Astrocyte (in vitro differentiated cells and primary cell): ENCODE results near the gene LGALS3. TPM values are rescaled to one million over a fixed set of nuclear protein-coding genes. Genes with fewer than 3 reads are reported as not detected.

Source experiments
- DNase-seq: peaks from one replicate; pipeline ENCODE4 v3.0.0-alpha.2; 2010; ENCODE audit warnings: low read depth
- FAIRE-seq: peaks from 2 replicates; lab custom pipeline; 2011; peaks lifted over from hg19 to GRCh38; lab: Jason Lieb, UNC
- H2AFZ ChIP-seq: 2 replicates; pipeline ENCODE4 v1.6.0; 2012; ENCODE audit warnings: low read depth, low read length, inconsistent platforms
- H3K27ac ChIP-seq: 2 replicates; pipeline ENCODE4 v1.5.1; 2011; ENCODE audit warnings: low read depth, low read length, inconsistent platforms
- H3K27me3 ChIP-seq: 2 replicates; pipeline ENCODE4 v1.6.0; 2011; ENCODE audit warnings: low read length, inconsistent platforms; ENCODE audit not compliant: insufficient read depth
- H3K36me3 ChIP-seq: 2 replicates; pipeline ENCODE4 v1.5.1; 2011; ENCODE audit warnings: low read length, inconsistent platforms; ENCODE audit not compliant: insufficient read depth
- H3K4me1 ChIP-seq: 2 replicates; pipeline ENCODE4 v1.5.1; 2011; ENCODE audit warnings: low read length, inconsistent platforms; ENCODE audit not compliant: insufficient read depth
- H3K4me2 ChIP-seq: 2 replicates; pipeline ENCODE4 v1.6.0; 2012; ENCODE audit warnings: low read length, inconsistent platforms
- H3K4me3 ChIP-seq: 2 replicates; pipeline ENCODE4 v1.5.1; 2011; ENCODE audit warnings: low read depth, mild to moderate bottlenecking, low read length, inconsistent platforms; ENCODE audit not compliant: insufficient read depth
- H3K79me2 ChIP-seq: 2 replicates; pipeline ENCODE4 v1.6.0; 2012; ENCODE audit warnings: mild to moderate bottlenecking, low read length, inconsistent platforms; ENCODE audit not compliant: insufficient read depth
- H3K9ac ChIP-seq: 2 replicates; pipeline ENCODE4 v1.6.0; 2012; ENCODE audit warnings: mild to moderate bottlenecking, low read length, inconsistent platforms
- H3K9me3 ChIP-seq: 2 replicates; pipeline ENCODE4 v1.5.1; 2012; ENCODE audit warnings: low read depth, mild to moderate bottlenecking, low read length, inconsistent platforms; ENCODE audit not compliant: insufficient read depth
- H4K20me1 ChIP-seq: 2 replicates; pipeline ENCODE4 v1.6.0; 2012; ENCODE audit warnings: low read length, inconsistent platforms; ENCODE audit not compliant: insufficient read depth
- H3K27ac Mint-ChIP-seq: one replicate; pipeline ENCODE4 v1.8.0; 2021; ENCODE audit warnings: mild to moderate bottlenecking, mixed read lengths; ENCODE audit not compliant: unreplicated experiment
- H3K27me3 Mint-ChIP-seq: one replicate; pipeline ENCODE4 v1.8.0; 2021; ENCODE audit warnings: low read depth, mixed read lengths; ENCODE audit not compliant: unreplicated experiment
- H3K36me3 Mint-ChIP-seq: one replicate; pipeline ENCODE4 v1.8.0; 2021; ENCODE audit warnings: low read depth, mixed read lengths; ENCODE audit not compliant: unreplicated experiment
- H3K4me1 Mint-ChIP-seq: one replicate; pipeline ENCODE4 v1.8.0; 2021; ENCODE audit warnings: low read depth, mixed read lengths; ENCODE audit not compliant: unreplicated experiment
- H3K4me3 Mint-ChIP-seq: one replicate; pipeline ENCODE4 v1.8.0; 2021; ENCODE audit warnings: mild to moderate bottlenecking, moderate library complexity, mixed read lengths; ENCODE audit not compliant: unreplicated experiment
- H3K9me3 Mint-ChIP-seq: one replicate; pipeline ENCODE4 v1.8.0; 2021; ENCODE audit warnings: mild to moderate bottlenecking, mixed read lengths; ENCODE audit not compliant: unreplicated experiment
- EZH2 ChIP-seq: IDR thresholded peaks from 2 replicates; pipeline ENCODE4 v1.6.1; 2012; ENCODE audit warnings: mild to moderate bottlenecking, low read length, inconsistent platforms; ENCODE audit not compliant: insufficient read depth
- total RNA-seq: library from RNA; stranded (reverse); gene quantifications from 2 replicates; pipeline ENCODE4 v1.2.1, GENCODE V29; 2021
- TF ChIP-seq, protein P1 (sequence below): IDR thresholded peaks from 2 replicates; pipeline ENCODE4 v1.5.1; 2011; ENCODE audit warnings: low read depth, mild to moderate bottlenecking, inconsistent platforms, low read length, moderate library complexity; ENCODE audit not compliant: insufficient read depth

Gene LGALS3
- total RNA-seq, 1 donor from 2014 or later = 37.4 TPM

DNA sequence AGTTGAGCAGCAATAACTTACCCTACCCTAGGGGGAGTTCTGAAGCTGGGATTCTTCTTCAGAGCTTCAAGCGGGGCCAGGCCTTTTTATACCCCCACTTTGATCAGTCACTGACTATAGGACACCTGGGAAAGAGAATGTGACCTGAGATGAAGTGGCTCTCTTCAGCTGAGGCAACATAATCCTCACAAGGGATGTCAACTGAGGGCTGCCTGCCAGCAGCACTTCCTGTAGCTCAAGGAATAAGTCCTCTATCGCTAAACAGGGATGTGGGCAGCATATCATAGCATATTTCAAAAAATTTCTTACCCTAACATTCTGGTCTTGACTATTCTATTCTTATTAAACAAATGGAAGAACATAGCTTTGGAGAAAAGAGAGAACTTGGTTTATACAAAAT is 17.4 kb downstream of the LGALS3 start:
- FAIRE-seq = no peak
- Histone ChIP-seq H3K36me3 (peaks cover 23% of the 10 kb centered on the region), H3K79me2 (no peaks in the 10 kb centered on the region), H3K4me1 (no peaks in the 10 kb centered on the region), H3K9ac (no peak overlapping the region), H3K4me2 (no peak overlapping the region), H3K4me3 (no peak overlapping the region), H3K27ac (no peak overlapping the region), H4K20me1 (no peaks in the 10 kb centered on the region), H2AFZ (no peak overlapping the region), H3K27me3 (no peaks in the 10 kb centered on the region), H3K9me3 (no peaks in the 10 kb centered on the region)
- H3K4me3 Mint-ChIP-seq = no peak overlapping the region
- TF ChIP-seq, protein P1, sequence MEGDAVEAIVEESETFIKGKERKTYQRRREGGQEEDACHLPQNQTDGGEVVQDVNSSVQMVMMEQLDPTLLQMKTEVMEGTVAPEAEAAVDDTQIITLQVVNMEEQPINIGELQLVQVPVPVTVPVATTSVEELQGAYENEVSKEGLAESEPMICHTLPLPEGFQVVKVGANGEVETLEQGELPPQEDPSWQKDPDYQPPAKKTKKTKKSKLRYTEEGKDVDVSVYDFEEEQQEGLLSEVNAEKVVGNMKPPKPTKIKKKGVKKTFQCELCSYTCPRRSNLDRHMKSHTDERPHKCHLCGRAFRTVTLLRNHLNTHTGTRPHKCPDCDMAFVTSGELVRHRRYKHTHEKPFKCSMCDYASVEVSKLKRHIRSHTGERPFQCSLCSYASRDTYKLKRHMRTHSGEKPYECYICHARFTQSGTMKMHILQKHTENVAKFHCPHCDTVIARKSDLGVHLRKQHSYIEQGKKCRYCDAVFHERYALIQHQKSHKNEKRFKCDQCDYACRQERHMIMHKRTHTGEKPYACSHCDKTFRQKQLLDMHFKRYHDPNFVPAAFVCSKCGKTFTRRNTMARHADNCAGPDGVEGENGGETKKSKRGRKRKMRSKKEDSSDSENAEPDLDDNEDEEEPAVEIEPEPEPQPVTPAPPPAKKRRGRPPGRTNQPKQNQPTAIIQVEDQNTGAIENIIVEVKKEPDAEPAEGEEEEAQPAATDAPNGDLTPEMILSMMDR = no peak
- no peak for TF ChIP-seq EZH2
- H3K9me3 Mint-ChIP-seq = no peaks in the 10 kb centered on the region
- no peaks in the 10 kb centered on the region for H3K36me3 Mint-ChIP-seq
- H3K27me3 Mint-ChIP-seq = no peaks in the 10 kb centered on the region
- no peak for DNase-seq
- H3K27ac Mint-ChIP-seq = no peak overlapping the region
- peaks cover 2% of the 10 kb centered on the region for H3K4me1 Mint-ChIP-seq

DNA sequence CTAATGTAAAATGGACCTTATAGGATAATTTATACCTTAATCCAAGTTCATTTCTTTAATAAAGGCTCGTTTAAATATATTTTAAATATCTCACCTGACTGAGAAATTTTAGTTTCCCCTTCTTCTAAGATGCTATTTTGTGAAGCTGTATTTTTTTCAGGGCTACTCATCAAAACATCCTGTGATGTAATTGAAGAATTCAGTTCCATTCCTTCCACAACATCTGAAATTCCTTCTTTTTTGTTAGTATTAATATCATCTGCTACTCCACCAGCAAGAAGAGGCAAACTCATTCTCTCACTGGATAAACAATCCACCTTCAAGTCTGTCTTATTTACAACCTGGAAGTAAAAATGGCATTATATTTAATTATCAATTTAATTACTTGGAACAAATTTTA is 22.5 kb downstream of the LGALS3 start:
- no peaks in the 10 kb centered on the region for H3K4me1 ChIP-seq
- no peak overlapping the region for H3K4me3 Mint-ChIP-seq
- H3K4me1 Mint-ChIP-seq = peaks cover 3% of the 10 kb centered on the region
- no peaks in the 10 kb centered on the region for H3K79me2 ChIP-seq
- no peak overlapping the region for H3K4me2 ChIP-seq
- DNase-seq = no peak
- H3K27me3 Mint-ChIP-seq = no peaks in the 10 kb centered on the region
- H3K36me3 ChIP-seq = no peaks in the 10 kb centered on the region
- H3K36me3 Mint-ChIP-seq = no peaks in the 10 kb centered on the region
- no peak overlapping the region for H3K27ac Mint-ChIP-seq
- no peaks in the 10 kb centered on the region for H4K20me1 ChIP-seq
- no peaks in the 10 kb centered on the region for H3K9me3 Mint-ChIP-seq
- no peak overlapping the region for H2AFZ ChIP-seq
- no peak for FAIRE-seq
- no peak for TF ChIP-seq EZH2
- TF ChIP-seq, protein P1 = no peak
- H3K27me3 ChIP-seq = no peaks in the 10 kb centered on the region
- no peaks in the 10 kb centered on the region for H3K9me3 ChIP-seq
- no peak overlapping the region for H3K9ac ChIP-seq
- H3K4me3 ChIP-seq = no peak overlapping the region
- no peak overlapping the region for H3K27ac ChIP-seq

DNA sequence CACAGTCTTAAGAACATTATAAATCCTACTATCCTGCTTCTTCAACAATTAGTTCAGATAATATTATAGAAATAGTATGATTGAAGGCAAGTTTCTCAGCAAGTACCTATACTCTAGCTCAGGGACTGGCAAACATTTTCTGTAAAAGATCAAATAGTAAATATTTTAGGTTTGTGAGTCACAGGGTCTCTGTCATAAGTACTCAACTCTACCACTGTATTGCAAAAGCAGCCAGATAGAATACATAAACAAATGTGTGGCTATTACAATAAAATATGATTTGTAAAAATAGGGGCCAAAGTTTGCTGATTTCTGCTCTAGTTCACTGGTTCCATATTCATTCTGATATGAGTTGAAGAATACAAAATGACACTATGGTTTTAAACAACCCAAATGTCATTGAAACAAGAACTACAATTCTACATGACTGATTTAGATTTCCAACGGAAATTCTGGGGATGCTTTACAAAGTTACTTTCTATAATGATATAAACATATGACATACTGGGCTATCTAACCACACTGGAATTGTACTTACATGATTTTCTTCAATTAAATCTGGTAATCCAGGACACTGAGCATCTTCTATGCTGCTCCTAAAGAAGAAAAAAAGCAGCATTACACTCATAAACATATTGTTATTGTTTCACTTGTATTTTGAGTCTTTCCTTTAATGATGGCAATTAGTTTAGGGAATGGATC is 23.2 kb downstream of the LGALS3 start:
- H3K4me1 Mint-ChIP-seq = peaks cover 3% of the 10 kb centered on the region
- no peak overlapping the region for H3K27ac Mint-ChIP-seq
- no peak for TF ChIP-seq EZH2
- Histone ChIP-seq H3K4me1 (no peaks in the 10 kb centered on the region), H4K20me1 (no peaks in the 10 kb centered on the region), H3K79me2 (no peaks in the 10 kb centered on the region), H2AFZ (no peak overlapping the region), H3K9ac (no peak overlapping the region), H3K27ac (no peak overlapping the region), H3K9me3 (no peaks in the 10 kb centered on the region), H3K27me3 (no peaks in the 10 kb centered on the region), H3K36me3 (peaks cover 6% of the 10 kb centered on the region), H3K4me3 (no peak overlapping the region), H3K4me2 (no peak overlapping the region)
- H3K27me3 Mint-ChIP-seq = no peaks in the 10 kb centered on the region
- no peaks in the 10 kb centered on the region for H3K36me3 Mint-ChIP-seq
- peak; percentile 19 for DNase-seq
- no peak overlapping the region for H3K4me3 Mint-ChIP-seq
- H3K9me3 Mint-ChIP-seq = no peaks in the 10 kb centered on the region
- no peak for FAIRE-seq
